Measurements from ENCODE around the gene XRRA1. TPM values are rescaled to one million over a fixed set of nuclear protein-coding genes. Genes with fewer than 3 reads are reported as not detected.

The XRRA1 gene
- total and polyA plus RNA-seq, 2 of the 13 experiments (the other 11 are each of a cell fraction or from before 2014, with no cell fraction given), result 7.6 to 10.5 TPM

GRCh38 chr11:74948898-74949752 is at the start of gene XRRA1, which contains the start of gene SPCS2 (continued):
- TF ChIP-seq MIER2 (CRISPR knock-in tag; IDR thresholded peaks at IDR 0.05) (no peak; the same call in 1 of the 2 replicates), ZNF235 (CRISPR knock-in tag; IDR thresholded peaks at IDR 0.05; ENCODE audit: borderline replicate concordance) (no peak), CBX1 (IDR thresholded peaks at IDR 0.05; ENCODE audit: low read depth) (peak; percentile 92), MIXL1 (CRISPR knock-in tag; IDR thresholded peaks at IDR 0.05) (peak; percentile 70; the same call in 1 of the 2 replicates), HNRNPUL1 (IDR thresholded peaks at IDR 0.05; ENCODE audit: low read depth, low read length) (no peak), ZNF639 (CRISPR knock-in tag; conservative IDR thresholded peaks at IDR 0.05) (no peak), IKZF5 (CRISPR knock-in tag; IDR thresholded peaks at IDR 0.05) (0 out of 2 replicates have a peak, but pooled peaks have one; percentile 50), RXRA (CRISPR knock-in tag; IDR thresholded peaks at IDR 0.05) (peak; percentile 68), ATF2 (CRISPR knock-in tag; IDR thresholded peaks at IDR 0.05) (peak; percentile 66; the same call in 1 of the 2 replicates), HNRNPL (IDR thresholded peaks at IDR 0.05; ENCODE audit: low read depth, low read length) (0 out of 2 replicates have a peak, but pooled peaks have one; percentile 54), ZNF670 (CRISPR knock-in tag; IDR thresholded peaks at IDR 0.05; ENCODE audit: borderline replicate concordance) (no peak), ZNF570 (CRISPR knock-in tag; IDR thresholded peaks at IDR 0.05; ENCODE audit: borderline replicate concordance) (no peak), EED (CRISPR knock-in tag; IDR thresholded peaks at IDR 0.05) (peak; percentile 56; the same call in 1 of the 2 replicates), KAT2B (IDR thresholded peaks at IDR 0.05; ENCODE audit: borderline replicate concordance, low read depth, low read length) (no peak), ZNF317 (CRISPR knock-in tag; IDR thresholded peaks at IDR 0.05) (peak; percentile 81), ZNF557 (CRISPR knock-in tag; IDR thresholded peaks at IDR 0.05) (no peak), ZBTB26 (CRISPR knock-in tag; IDR thresholded peaks at IDR 0.05; ENCODE audit: borderline replicate concordance) (peak; percentile 78), HDAC1 (CRISPR knock-in tag; IDR thresholded peaks at IDR 0.05) (peak; percentile 96), CBX5 (CRISPR knock-in tag; IDR thresholded peaks at IDR 0.05; ENCODE audit: borderline replicate concordance) (peak; percentile 74; the same call in 1 of the 2 replicates), HOXA5 (CRISPR knock-in tag; IDR thresholded peaks at IDR 0.05) (no peak), ZNF431 (CRISPR knock-in tag; IDR thresholded peaks at IDR 0.05; ENCODE audit: borderline replicate concordance, low read depth) (peak; percentile 74; the same call in 1 of the 2 replicates), ZXDC (CRISPR knock-in tag; IDR thresholded peaks at IDR 0.05) (peak; percentile 75; the same call in 1 of the 2 replicates)
